ENCODE data around the gene GALNTL6.

Gene GALNTL6

DNA sequence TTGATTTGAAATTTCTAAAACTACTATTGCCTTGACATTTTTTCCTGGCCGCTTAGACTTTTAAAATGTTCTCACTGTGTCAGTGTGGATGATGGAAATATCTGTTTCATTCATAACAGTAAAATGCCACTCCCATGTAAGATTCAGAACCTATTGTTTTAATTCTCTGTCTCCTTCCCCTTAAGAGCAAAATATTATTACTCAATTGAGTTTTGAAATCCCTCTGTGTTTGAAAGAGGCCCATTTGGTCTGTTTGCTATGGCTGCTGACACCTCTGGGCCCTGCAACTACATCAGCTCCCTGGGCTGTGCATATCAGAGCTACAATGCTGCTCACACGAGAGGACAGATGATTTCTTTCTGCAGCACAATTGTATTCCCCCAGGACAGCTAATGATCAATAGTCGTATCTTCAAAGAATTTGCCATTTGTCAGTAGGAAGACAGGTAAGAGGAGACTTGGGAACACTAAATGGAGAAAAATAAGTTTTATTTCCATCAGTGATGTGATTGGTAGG, 967.4 kb downstream of the GALNTL6 start:
- H3K27ac ChIP-seq (ENCODE audit: low read depth, low read length), result no peak overlapping the region
- no peak overlapping the region for H2AFZ ChIP-seq (ENCODE audit: low read depth, low read length, severe bottlenecking)
- peaks cover 3% of the 10 kb centered on the region; the same call in 1 of the 2 replicates for H4K20me1 ChIP-seq (ENCODE audit: low read depth, low read length)
- no peaks in the 10 kb centered on the region for H3K36me3 ChIP-seq (ENCODE audit: low read length)
- no peaks in the 10 kb centered on the region for H3K27me3 ChIP-seq (ENCODE audit: low read length)
- H3K9ac ChIP-seq (ENCODE audit: low read length), result no peak overlapping the region
- H3K4me2 ChIP-seq (ENCODE audit: low read depth, low read length, poor library complexity, severe bottlenecking), result no peak overlapping the region
- no peaks in the 10 kb centered on the region for H3F3A ChIP-seq (ENCODE audit: insufficient read depth)
- no peak overlapping the region for H3K4me3 ChIP-seq (ENCODE audit: insufficient read depth, low read length, poor library complexity, severe bottlenecking)
- no peak for TF ChIP-seq EZH2phosphoT487 (conservative IDR thresholded peaks at IDR 0.05; ENCODE audit: low read length)
- TF ChIP-seq, protein P1, sequence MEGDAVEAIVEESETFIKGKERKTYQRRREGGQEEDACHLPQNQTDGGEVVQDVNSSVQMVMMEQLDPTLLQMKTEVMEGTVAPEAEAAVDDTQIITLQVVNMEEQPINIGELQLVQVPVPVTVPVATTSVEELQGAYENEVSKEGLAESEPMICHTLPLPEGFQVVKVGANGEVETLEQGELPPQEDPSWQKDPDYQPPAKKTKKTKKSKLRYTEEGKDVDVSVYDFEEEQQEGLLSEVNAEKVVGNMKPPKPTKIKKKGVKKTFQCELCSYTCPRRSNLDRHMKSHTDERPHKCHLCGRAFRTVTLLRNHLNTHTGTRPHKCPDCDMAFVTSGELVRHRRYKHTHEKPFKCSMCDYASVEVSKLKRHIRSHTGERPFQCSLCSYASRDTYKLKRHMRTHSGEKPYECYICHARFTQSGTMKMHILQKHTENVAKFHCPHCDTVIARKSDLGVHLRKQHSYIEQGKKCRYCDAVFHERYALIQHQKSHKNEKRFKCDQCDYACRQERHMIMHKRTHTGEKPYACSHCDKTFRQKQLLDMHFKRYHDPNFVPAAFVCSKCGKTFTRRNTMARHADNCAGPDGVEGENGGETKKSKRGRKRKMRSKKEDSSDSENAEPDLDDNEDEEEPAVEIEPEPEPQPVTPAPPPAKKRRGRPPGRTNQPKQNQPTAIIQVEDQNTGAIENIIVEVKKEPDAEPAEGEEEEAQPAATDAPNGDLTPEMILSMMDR (IDR thresholded peaks at IDR 0.05; ENCODE audit: insufficient read depth, low read length, poor library complexity, severe bottlenecking), result no peak
- no peaks in the 10 kb centered on the region for H3K9me3 ChIP-seq (ENCODE audit: insufficient read depth, low read length)
- no peaks in the 10 kb centered on the region for H3K9me2 ChIP-seq (replicated peaks; ENCODE audit: insufficient read depth, low read length)
- H3K79me2 ChIP-seq (ENCODE audit: insufficient read depth, low read length), result no peaks in the 10 kb centered on the region

DNA sequence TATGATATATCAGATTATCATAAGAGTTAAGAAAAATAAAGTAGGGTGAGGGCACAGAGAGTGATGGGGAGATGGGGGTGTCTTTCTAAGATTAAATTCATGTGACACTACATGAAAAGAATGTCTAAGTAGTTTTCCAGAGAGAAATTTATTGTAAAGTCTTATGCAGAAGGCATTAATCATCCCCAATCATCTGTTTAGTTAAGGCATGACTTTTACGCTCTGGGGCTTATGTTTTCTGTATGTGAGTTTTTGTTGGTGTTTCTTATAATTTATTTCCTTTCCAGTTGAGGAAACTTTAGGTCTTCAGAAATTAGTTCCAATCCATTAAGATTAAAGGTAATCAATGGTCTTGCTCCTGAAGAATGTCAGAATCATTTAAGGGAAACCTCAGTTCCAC, 972.4 kb downstream of the GALNTL6 start:
- H2AFZ ChIP-seq (ENCODE audit: low read depth, low read length, severe bottlenecking), result no peak overlapping the region
- no peaks in the 10 kb centered on the region for H3F3A ChIP-seq (ENCODE audit: insufficient read depth)
- H3K9ac ChIP-seq (ENCODE audit: low read length), result no peak overlapping the region
- no peaks in the 10 kb centered on the region for H3K36me3 ChIP-seq (ENCODE audit: low read length)
- no peaks in the 10 kb centered on the region for H3K79me2 ChIP-seq (ENCODE audit: insufficient read depth, low read length)
- H3K27me3 ChIP-seq (ENCODE audit: low read length), result no peaks in the 10 kb centered on the region
- TF ChIP-seq, protein P1 (IDR thresholded peaks at IDR 0.05; ENCODE audit: insufficient read depth, low read length, poor library complexity, severe bottlenecking), result no peak
- no peak for TF ChIP-seq EZH2phosphoT487 (conservative IDR thresholded peaks at IDR 0.05; ENCODE audit: low read length)
- H4K20me1 ChIP-seq (ENCODE audit: low read depth, low read length), result peaks cover 6% of the 10 kb centered on the region; the same call in 1 of the 2 replicates
- H3K27ac ChIP-seq (ENCODE audit: low read depth, low read length), result no peak overlapping the region
- H3K4me3 ChIP-seq (ENCODE audit: insufficient read depth, low read length, poor library complexity, severe bottlenecking), result no peak overlapping the region
- no peaks in the 10 kb centered on the region for H3K9me3 ChIP-seq (ENCODE audit: insufficient read depth, low read length)
- no peak overlapping the region for H3K4me2 ChIP-seq (ENCODE audit: low read depth, low read length, poor library complexity, severe bottlenecking)
- H3K9me2 ChIP-seq (replicated peaks; ENCODE audit: insufficient read depth, low read length), result no peaks in the 10 kb centered on the region

DNA sequence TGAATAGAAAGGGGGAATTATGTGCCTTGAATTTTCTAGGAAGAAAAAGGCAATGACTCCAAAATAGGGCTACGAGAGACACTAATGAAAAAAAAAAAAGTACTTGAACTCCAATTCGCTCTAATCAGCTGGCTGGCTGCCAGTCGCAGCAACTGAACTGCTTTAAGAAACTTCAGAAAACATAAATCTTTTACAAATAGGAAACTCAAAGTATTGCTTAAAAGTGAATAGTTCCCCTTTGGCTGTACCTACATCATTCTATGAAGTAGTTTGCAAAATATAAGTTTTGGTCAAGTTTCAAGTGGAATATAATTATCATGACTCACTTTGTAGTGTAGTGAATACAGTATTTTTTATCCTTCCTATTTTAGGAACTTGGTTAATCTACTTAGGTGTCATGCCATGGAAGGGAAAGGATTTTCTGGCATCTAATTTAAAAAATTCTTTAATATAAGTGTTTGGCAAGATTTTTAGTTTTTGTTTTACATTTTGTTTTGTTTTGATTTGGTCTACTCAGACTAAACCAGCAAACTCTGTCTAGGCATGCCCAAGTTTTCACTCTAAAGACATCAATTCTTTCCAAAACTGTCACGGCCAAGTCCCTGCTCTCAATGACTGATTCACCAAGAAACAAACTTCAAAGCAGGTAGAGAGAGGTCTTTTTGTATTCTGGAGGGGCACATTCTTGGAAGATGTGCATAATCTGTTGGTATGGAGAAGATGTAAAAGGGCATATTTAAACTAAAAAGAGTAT, 973.0 kb downstream of the GALNTL6 start:
- no peak overlapping the region for H3K27ac ChIP-seq (ENCODE audit: low read depth, low read length)
- peaks cover 6% of the 10 kb centered on the region; the same call in 1 of the 2 replicates for H4K20me1 ChIP-seq (ENCODE audit: low read depth, low read length)
- no peak overlapping the region for H3K4me3 ChIP-seq (ENCODE audit: insufficient read depth, low read length, poor library complexity, severe bottlenecking)
- H3K9me3 ChIP-seq (ENCODE audit: insufficient read depth, low read length), result no peaks in the 10 kb centered on the region
- no peaks in the 10 kb centered on the region for H3K9me2 ChIP-seq (replicated peaks; ENCODE audit: insufficient read depth, low read length)
- no peaks in the 10 kb centered on the region for H3K27me3 ChIP-seq (ENCODE audit: low read length)
- no peak overlapping the region for H3K9ac ChIP-seq (ENCODE audit: low read length)
- H3F3A ChIP-seq (ENCODE audit: insufficient read depth), result no peaks in the 10 kb centered on the region
- no peak overlapping the region for H2AFZ ChIP-seq (ENCODE audit: low read depth, low read length, severe bottlenecking)
- H3K4me2 ChIP-seq (ENCODE audit: low read depth, low read length, poor library complexity, severe bottlenecking), result no peak overlapping the region
- TF ChIP-seq EZH2phosphoT487 (conservative IDR thresholded peaks at IDR 0.05; ENCODE audit: low read length), result no peak
- TF ChIP-seq, protein P1 (IDR thresholded peaks at IDR 0.05; ENCODE audit: insufficient read depth, low read length, poor library complexity, severe bottlenecking), result no peak
- H3K36me3 ChIP-seq (ENCODE audit: low read length), result no peaks in the 10 kb centered on the region
- no peaks in the 10 kb centered on the region for H3K79me2 ChIP-seq (ENCODE audit: insufficient read depth, low read length)
